ENCODE measurements around the gene DHFR. TPM values are rescaled to one million over a fixed set of nuclear protein-coding genes. Genes with fewer than 3 reads are reported as not detected.
A peak's percentile ranks its signal among the peaks of the same experiment; 100 is the strongest.

Gene DHFR
- polyA plus RNA-seq (2012; ENCODE audit: insufficient read depth, insufficient read length, low read depth) = 10.3 TPM

GRCh38 chr5:80654391-80655230 is at the start of gene DHFR, which contains the start of gene MSH3:
DHFR (minus strand) TSS chr5:80654983; CDS start chr5:80654489, 494 bp downstream.
MSH3 (plus strand) TSS chr5:80654652; CDS start chr5:80654728, 76 bp downstream.
- no peaks in the 10 kb centered on the region for H3K4me1 ChIP-seq
- H3K4me3 ChIP-seq (ENCODE audit: low read depth, low read length) = peak within 1 kb of the TSS; percentile 75
- H3K36me3 ChIP-seq = peaks cover 13% of the 10 kb centered on the region
- DNase-seq = peak; percentile 94
- no peaks in the 10 kb centered on the region for H3K27me3 ChIP-seq
- TF ChIP-seq CTCF (IDR thresholded peaks at IDR 0.05; ENCODE audit: low read depth, low read length) = peak; percentile 28
- H3K9me3 ChIP-seq = no peaks in the 10 kb centered on the region

GRCh38 chr5:80704221-80704620 is 49.4 kb upstream of the DHFR start:
- Histone ChIP-seq H3K9me3 (no peaks in the 10 kb centered on the region), H3K4me3 (ENCODE audit: low read depth, low read length) (no peak overlapping the region), H3K27me3 (no peaks in the 10 kb centered on the region), H3K4me1 (no peaks in the 10 kb centered on the region), H3K36me3 (no peaks in the 10 kb centered on the region; the same call in 1 of the 2 replicates)
- no peak for DNase-seq
- TF ChIP-seq CTCF (IDR thresholded peaks at IDR 0.05; ENCODE audit: low read depth, low read length) = no peak

DNA sequence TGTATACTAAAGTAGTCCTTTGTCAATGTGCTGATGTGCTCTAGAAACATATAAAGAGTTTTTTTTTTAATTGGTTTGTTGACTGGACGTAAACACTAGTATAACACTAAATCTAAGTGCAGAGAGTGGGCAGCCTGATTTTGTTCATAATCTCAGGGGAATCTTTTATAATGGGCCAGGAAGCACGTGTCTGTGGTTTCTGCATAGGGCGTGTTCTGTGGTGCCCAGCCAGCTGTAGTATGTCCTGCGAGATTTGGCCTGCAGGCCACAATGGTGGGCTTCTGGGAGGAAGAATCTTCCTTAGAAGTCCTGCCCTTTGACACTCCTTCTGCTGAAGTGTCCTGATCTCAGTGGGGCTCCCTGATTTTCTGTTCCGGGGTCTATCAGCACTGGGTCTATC is 49.0 kb upstream of the DHFR start:
- H3K27me3 ChIP-seq = no peaks in the 10 kb centered on the region
- H3K9me3 ChIP-seq = no peaks in the 10 kb centered on the region
- no peak for DNase-seq
- H3K36me3 ChIP-seq = no peaks in the 10 kb centered on the region; the same call in 1 of the 2 replicates
- H3K4me3 ChIP-seq (ENCODE audit: low read depth, low read length) = no peak overlapping the region
- H3K4me1 ChIP-seq = no peaks in the 10 kb centered on the region
- no peak for TF ChIP-seq CTCF (IDR thresholded peaks at IDR 0.05; ENCODE audit: low read depth, low read length)

DNA sequence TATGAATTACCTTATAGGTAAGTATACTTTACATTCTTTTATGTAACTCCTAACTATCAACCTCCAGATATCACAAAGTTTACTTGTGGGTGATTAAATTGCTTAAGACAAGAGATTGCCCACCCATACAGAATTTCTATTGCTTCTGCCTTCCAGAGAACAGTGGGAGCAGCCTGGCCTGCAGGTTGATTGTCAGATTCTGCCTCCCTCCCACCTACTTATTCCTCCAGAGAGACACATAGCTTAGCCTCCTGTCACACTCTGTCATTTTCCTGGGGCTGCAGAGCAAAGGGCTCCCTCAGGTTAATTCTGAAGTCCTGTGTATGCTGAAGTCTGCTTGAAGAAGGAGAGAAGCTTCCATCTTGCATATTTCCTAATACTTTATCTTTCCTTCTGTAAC is 48.5 kb upstream of the DHFR start:
- Histone ChIP-seq H3K4me1 (no peaks in the 10 kb centered on the region), H3K9me3 (no peaks in the 10 kb centered on the region), H3K36me3 (no peaks in the 10 kb centered on the region), H3K4me3 (ENCODE audit: low read depth, low read length) (no peak overlapping the region), H3K27me3 (no peaks in the 10 kb centered on the region)
- no peak for TF ChIP-seq CTCF (IDR thresholded peaks at IDR 0.05; ENCODE audit: low read depth, low read length)
- DNase-seq = no peak

DNA sequence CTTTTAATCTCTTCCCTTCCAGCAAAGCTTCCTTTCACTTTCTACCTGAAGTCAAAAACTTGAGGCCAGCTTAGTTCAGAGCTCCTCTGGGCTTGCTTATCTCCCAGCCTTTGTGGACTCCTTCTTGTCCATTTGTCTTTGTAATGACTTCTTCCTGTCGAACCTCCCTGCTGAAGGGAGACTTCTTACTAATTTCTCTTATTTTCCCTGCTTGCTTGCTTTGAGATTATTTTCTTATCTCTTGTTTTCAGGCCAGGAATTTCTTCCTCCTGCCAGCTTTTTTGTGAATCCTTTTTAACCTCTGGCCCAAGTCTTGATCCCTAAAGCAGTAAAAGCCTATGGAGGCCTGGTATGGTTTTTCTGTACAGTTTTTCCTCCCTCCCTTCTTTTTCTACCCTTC is 46.8 kb upstream of the DHFR start:
- H3K36me3 ChIP-seq = no peaks in the 10 kb centered on the region; the same call in 1 of the 2 replicates
- H3K4me1 ChIP-seq = no peaks in the 10 kb centered on the region
- H3K9me3 ChIP-seq = no peaks in the 10 kb centered on the region
- H3K27me3 ChIP-seq = no peaks in the 10 kb centered on the region
- no peak for DNase-seq
- no peak for TF ChIP-seq CTCF (IDR thresholded peaks at IDR 0.05; ENCODE audit: low read depth, low read length)
- H3K4me3 ChIP-seq (ENCODE audit: low read depth, low read length) = no peak overlapping the region

- H3K9me3 ChIP-seq = no peaks in the 10 kb centered on the region
- H3K36me3 ChIP-seq = no peaks in the 10 kb centered on the region; the same call in 1 of the 2 replicates
- DNase-seq = no peak
Observed at GRCh38 chr5:80698369-80698768, 43.6 kb upstream of the DHFR start.

More at GRCh38 chr5:80698369-80698768, 43.6 kb upstream of the DHFR start:
- TF ChIP-seq CTCF (IDR thresholded peaks at IDR 0.05; ENCODE audit: low read depth, low read length) = no peak
- no peaks in the 10 kb centered on the region for H3K27me3 ChIP-seq
- no peak overlapping the region for H3K4me3 ChIP-seq (ENCODE audit: low read depth, low read length)
- H3K4me1 ChIP-seq = no peaks in the 10 kb centered on the region

Measured in BE2C (cell line).